Adrenal gland (tissue), 12 donors: ENCODE results near the gene ANO4. TPM values are rescaled to one million over a fixed set of nuclear protein-coding genes. Genes with fewer than 3 reads are reported as not detected.

Experiments
- DNase-seq, 7 donors: peaks; one replicate each; pipeline ENCODE4 v3.0.0-alpha.2; 2019 to 2020
- H3K27ac ChIP-seq, 5 donors: fragments of 200-600 bp; sonication (generic) in 4 of 5; 1 replicate in 3 of 5; 2 replicates in 2 of 5; pipeline versions ENCODE4 v1.5.1 to v1.8.0; 2016 to 2020; ENCODE audit warnings: mild to moderate bottlenecking in 1 of 5
- H3K27me3 ChIP-seq: fragments of 200-600 bp; 2 replicates; pipeline ENCODE4 v1.8.0; 2021
- H3K36me3 ChIP-seq, 2 donors: fragments of 200-600 bp; replicated peaks in 1 of 2; 1 replicate in 1 of 2; 2 replicates in 1 of 2; pipeline versions ENCODE4 v1.5.1 to v1.8.0; 2018 to 2022
- H3K4me1 ChIP-seq, 2 donors: fragments of 200-600 bp; replicated peaks in 1 of 2; 1 replicate in 1 of 2; 2 replicates in 1 of 2; pipeline versions ENCODE4 v1.5.1 to v1.8.0; 2018 to 2021
- H3K4me3 ChIP-seq, 4 donors: fragments of 200-600 bp; sonication (generic) in 3 of 4; one replicate each; pipeline ENCODE4 v1.5.1; 2016 to 2018
- H3K9me3 ChIP-seq, 3 donors: fragments of 200-600 bp; sonication (generic) in 1 of 3; replicated peaks in 1 of 3; 1 replicate in 2 of 3; 2 replicates in 1 of 3; pipeline versions ENCODE4 v1.5.1 to v1.8.0; 2016 to 2021
- POLR2A ChIP-seq, 2 donors: fragments of 450-650 bp; IDR thresholded peaks; one replicate each; pipeline ENCODE4 v1.6.1; 2017; ENCODE audit warnings: antibody characterized with exemption in 2 of 2, mild to moderate bottlenecking in 2 of 2, moderate library complexity in 1 of 2
- WGBS, 4 donors: extraction: QIAGEN DNeasy Blood & Tissue Kit in 2 of 4; methylation state at CpG; one replicate each; pipeline versions ENCODE4 v1.1.5 to v1.1.7; 2013 to 2017; 5-methylcytosine and 5-hydroxymethylcytosine counted together
- intact Hi-C, 2 donors: fragments of 100-400 bp; cut with DNase I; formaldehyde crosslinking; loops; one replicate each; pipeline versions ENCODE4 v1.14.1 to v1.15.0; 2022 to 2023
- polyA plus RNA-seq, 3 donors: library from polyadenylated mRNA; stranded (reverse); fragments of 200-250 nt in 2 of 3; fragments of 350-450 nt in 1 of 3; fragmentation: Illumina TruSeq in 1 of 3; extraction: RNeasy Lipid Tissue Mini Kit (QIAGEN cat#74804) in 1 of 3; gene quantifications; one replicate each; pipeline ENCODE4 v1.2.3, GENCODE V29; 2013 to 2014
- total RNA-seq, 9 donors: library from RNA; depleted of rRNA in 4 of 9; stranded (reverse); fragments of >200 nt in 4 of 9; fragments of 120-200 nt in 1 of 9; fragmentation: NEBNext Ultra II Directional in 1 of 9; extraction: Animal tissue kit (Norgen Biotek cat#: 25700) in 1 of 9; gene quantifications; one replicate each; pipeline versions ENCODE4 v1.1.0 to v1.2.4, GENCODE V29; 2013 to 2023
- TF ChIP-seq, protein P1 (sequence below), 6 experiments: fragments of 450-650 bp in 4 of 6; fragments of 200-600 bp in 2 of 6; sonication (generic) in 1 of 6; IDR thresholded peaks; 1 replicate in 5 of 6; 2 replicates in 1 of 6; pipeline versions ENCODE4 v1.5.1 to v1.8.0; 2016 to 2021; ENCODE audit warnings: antibody characterized with exemption in 6 of 6, mild to moderate bottlenecking in 2 of 6, moderate library complexity in 1 of 6
- donor health status: healthy with polysubstance abuse.
- donor health status: Bipolar disorder and iron deficiency.
- donor health status: DM: yes; HTN: yes; CAD: no.
- donor health status: DM: no; HTN: no; CAD: no.
- donor health status: DM: no; HTN: no; CAD: no.
- donor health status: DM: yes; HTN: yes; CAD: no.

ANO4 gene
- total and polyA plus RNA-seq, 12 donors = 5.6 to 37.4 (median 10.2) TPM

DNA sequence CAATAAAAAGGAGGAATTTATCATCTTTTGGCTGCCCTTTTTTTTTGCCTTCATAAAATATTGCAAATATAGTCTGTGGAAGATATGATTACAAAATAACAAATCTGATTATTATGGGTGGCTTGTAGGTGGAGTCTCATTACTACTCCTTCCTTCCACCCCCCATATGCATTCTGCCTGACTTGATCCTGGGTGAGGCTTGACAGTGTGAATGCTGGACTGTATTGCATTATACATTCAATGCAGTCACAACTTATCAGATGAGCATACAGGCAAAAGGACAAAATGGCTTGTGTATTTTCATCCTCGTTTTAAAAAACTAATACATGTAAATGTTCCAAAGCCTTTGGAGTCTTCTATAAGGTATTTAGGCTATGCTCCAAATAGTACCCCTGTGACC lies 186.3 kb downstream of the ANO4 start:
- H3K9me3 ChIP-seq = no peaks in the 10 kb centered on the region

DNA sequence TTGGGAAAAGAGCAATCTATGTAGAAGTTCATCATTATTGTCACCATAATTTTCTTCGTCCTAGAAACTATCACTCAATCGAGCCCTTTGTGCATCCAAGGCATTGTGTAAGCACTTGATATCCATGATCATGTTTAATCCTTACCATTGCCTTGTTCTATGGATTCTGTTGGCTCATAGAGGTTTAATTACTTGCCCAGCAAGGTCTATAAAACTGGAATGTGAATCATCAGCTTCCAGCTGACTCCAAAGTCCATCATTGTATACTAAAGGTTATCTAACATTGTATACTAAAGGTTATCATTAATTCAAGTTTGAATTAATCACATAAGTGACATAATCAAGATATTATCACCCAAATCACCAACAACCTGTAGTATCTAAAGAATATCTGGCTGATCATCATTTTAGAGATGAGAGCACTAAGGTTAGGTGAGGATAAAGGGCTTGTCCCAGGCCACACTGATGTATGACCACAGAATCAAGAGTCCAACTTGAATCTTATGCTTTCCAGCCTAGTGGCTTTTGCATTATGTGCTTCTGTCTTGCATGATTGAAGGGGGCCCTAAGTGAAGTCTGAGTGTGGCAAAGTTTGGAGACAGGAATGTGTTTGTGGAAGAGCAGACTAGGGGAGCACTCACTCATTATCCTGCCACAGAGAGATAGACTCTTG lies 188.1 kb downstream of the ANO4 start:
- intact Hi-C loops = no loop called here
- DNase-seq = no peak
- Histone ChIP-seq H3K27ac (no peak overlapping the region), H3K27me3 (no peaks in the 10 kb centered on the region), H3K36me3 (no peaks in the 10 kb centered on the region), H3K4me1 (no peaks in the 10 kb centered on the region), H3K9me3 (no peaks in the 10 kb centered on the region), H3K4me3 (no peak overlapping the region)
- TF ChIP-seq POLR2A (IDR thresholded peaks at IDR 0.05) = no peak
- TF ChIP-seq, protein P1, sequence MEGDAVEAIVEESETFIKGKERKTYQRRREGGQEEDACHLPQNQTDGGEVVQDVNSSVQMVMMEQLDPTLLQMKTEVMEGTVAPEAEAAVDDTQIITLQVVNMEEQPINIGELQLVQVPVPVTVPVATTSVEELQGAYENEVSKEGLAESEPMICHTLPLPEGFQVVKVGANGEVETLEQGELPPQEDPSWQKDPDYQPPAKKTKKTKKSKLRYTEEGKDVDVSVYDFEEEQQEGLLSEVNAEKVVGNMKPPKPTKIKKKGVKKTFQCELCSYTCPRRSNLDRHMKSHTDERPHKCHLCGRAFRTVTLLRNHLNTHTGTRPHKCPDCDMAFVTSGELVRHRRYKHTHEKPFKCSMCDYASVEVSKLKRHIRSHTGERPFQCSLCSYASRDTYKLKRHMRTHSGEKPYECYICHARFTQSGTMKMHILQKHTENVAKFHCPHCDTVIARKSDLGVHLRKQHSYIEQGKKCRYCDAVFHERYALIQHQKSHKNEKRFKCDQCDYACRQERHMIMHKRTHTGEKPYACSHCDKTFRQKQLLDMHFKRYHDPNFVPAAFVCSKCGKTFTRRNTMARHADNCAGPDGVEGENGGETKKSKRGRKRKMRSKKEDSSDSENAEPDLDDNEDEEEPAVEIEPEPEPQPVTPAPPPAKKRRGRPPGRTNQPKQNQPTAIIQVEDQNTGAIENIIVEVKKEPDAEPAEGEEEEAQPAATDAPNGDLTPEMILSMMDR (IDR thresholded peaks at IDR 0.05) = no peak
- 85 to 97% (median 91%) methylated on average over 2 of the region's 2 CpGs for WGBS, 4 donors

More for the DNA sequence above, 186.3 kb downstream of the ANO4 start:
- Histone ChIP-seq H3K27me3 (no peaks in the 10 kb centered on the region), H3K4me3 (no peak overlapping the region), H3K27ac (no peak overlapping the region), H3K4me1 (no peaks in the 10 kb centered on the region), H3K36me3 (no peaks in the 10 kb centered on the region)
- 63 to 71% (median 69%) methylated on average over 1 of the region's 1 CpG for WGBS, 4 donors
- intact Hi-C loops = no loop called here
- TF ChIP-seq, protein P1 (IDR thresholded peaks at IDR 0.05) = no peak
- no peak for TF ChIP-seq POLR2A (IDR thresholded peaks at IDR 0.05)
- no peak for DNase-seq

DNA sequence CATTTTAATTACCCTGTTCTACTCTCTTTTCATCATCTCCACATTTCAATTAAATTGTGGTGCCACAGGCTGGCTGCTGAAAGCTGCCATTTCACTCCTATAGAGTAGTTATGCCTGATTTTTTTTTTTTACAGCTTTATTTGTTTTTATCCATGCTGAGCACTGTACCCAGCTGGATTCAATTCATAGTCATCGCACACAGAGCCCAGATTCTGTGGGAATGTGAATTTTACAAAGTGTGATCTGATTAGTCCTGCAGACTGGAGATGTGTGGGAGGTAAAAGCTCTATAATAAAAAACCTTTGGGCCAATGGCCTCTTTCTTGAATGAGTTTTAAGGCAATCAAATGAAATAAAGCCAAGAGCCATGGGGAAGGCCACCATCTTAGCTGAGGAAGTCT lies 190.2 kb downstream of the ANO4 start:
- no peak for DNase-seq
- H3K4me1 ChIP-seq = no peaks in the 10 kb centered on the region
- WGBS, 4 donors = 85 to 93% (median 89%) methylated on average over 1 of the region's 1 CpG
- no peak overlapping the region for H3K4me3 ChIP-seq
- intact Hi-C loops = no loop called here
- H3K27me3 ChIP-seq = no peaks in the 10 kb centered on the region
- H3K9me3 ChIP-seq = no peaks in the 10 kb centered on the region
- TF ChIP-seq, protein P1 (IDR thresholded peaks at IDR 0.05) = no peak
- no peak for TF ChIP-seq POLR2A (IDR thresholded peaks at IDR 0.05)
- H3K36me3 ChIP-seq = no peaks in the 10 kb centered on the region
- H3K27ac ChIP-seq = no peak overlapping the region

DNA sequence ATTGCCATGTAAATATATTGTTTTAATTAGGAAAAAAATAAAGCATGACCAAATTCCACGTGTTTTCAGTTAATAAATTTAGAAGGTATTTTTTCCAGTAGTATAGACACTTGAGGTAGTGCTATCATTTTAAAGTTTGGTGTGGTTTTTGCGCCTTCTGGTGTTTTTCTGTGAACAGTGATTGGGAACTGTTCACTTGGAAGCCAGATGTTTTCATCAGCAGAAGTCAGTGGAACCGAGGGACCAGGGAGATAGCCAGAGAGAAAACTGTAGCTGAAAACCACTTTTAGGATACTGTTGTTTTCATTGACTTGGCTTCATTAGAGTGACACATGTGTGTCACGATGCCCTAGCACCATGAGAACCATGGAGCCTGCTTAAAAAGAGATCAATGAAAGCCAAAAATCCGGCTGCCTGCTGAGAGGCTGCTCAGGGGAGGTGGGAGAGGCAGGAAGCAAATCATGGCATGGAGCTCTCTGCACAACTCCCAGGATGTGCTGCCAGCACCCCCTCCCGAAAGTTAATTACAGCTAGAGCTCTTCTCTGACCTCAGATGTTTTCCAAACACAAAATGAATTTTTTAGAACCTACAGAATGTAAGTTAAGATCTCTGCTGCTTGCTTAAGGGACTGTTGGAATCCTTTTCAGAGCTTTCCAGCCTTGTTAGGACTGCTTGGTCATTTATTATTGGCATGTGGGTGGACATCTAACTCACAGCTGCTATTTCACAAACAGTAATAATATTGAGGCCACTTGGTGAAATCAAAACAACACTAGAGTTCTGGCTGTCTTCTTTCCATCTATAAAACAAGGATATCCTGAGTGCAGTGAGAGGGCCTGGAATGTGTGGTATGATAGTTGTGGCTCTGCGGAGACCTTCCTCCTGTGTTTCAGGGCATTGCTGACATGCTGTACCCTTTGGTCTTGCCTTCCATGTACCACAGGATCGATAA lies 192.3 kb downstream of the ANO4 start:
- Histone ChIP-seq H3K4me3 (no peak overlapping the region), H3K4me1 (no peaks in the 10 kb centered on the region), H3K27ac (peak overlapping the region in 1 of 5 donors; percentile 8), H3K27me3 (no peaks in the 10 kb centered on the region), H3K9me3 (no peaks in the 10 kb centered on the region), H3K36me3 (no peaks in the 10 kb centered on the region)
- 70 to 78% (median 74%) methylated on average over 7 to 8 of the region's 8 CpGs for WGBS, 4 donors
- TF ChIP-seq, protein P1 (IDR thresholded peaks at IDR 0.05) = no peak
- no peak for TF ChIP-seq POLR2A (IDR thresholded peaks at IDR 0.05)
- no peak for DNase-seq
- intact Hi-C loops = no loop called here
